GM19468 (cell line): ENCODE results near the gene TMEM203.

Source experiments
- ATAC-seq: cut with Tn5 transposase; IDR thresholded peaks from one replicate; pipeline ENCODE4 v1.9.1; 2021; ENCODE audit warnings: mild to moderate bottlenecking, moderate library complexity, moderate number of reproducible peaks; ENCODE audit not compliant: unreplicated experiment; ENCODE audit errors: extremely low read depth

The TMEM203 gene

DNA sequence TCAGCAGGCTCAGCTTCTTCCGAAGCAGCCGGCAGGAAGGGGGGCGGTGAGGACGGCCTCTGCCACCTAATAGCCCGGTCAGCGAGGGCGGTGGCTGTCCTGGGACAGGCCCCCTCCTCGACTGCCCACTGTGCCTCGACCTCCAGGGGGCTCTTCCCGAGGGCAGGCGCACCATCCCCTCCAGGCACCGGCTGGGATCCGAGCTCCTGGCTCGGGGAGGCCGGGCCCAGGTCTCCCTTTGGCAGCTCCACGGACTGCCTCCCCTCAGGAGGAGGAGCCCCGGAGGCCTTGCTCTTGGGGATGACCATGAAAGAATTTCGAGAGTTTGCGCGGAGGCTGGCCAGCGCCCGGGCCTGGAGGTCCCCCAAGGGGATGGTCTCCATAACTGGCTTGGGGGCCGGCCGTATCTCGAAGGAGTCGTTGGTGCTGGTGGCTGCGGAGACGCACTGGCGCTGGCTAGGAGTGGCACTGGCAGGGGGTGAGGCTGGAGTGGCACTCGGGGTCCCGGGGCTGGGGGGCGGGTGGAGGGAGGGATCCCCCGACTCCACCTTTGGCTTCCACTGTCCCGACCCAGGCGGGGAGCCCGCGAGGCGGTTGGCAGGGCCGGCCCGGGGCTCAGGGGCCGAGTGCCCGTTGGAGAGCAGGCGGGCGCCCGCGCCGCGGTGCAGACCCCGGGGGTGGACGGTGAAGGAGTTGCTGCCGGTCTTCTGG is 5.9 kb downstream of the TMEM203 start:
- ATAC-seq: no peak

DNA sequence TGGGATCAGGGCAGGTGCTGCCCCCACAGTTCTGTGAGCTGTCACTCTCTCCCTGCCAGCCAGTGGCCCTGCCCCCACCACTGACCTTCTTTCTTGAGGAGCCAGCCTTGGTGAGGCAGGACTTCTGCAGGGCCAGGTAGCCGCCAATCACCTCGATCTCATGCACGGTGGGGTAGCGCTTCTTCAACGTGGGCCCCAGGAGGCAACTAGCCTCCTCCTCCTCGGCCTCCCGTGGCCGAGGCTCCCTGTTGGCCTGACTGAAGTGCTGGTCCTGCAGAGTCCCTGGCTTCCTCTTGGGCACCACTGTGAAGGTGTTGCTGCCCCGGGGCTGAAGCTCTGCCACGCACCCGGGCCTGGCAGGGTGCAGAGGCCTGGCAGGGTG is 6.6 kb downstream of the TMEM203 start:
- no peak for ATAC-seq

DNA sequence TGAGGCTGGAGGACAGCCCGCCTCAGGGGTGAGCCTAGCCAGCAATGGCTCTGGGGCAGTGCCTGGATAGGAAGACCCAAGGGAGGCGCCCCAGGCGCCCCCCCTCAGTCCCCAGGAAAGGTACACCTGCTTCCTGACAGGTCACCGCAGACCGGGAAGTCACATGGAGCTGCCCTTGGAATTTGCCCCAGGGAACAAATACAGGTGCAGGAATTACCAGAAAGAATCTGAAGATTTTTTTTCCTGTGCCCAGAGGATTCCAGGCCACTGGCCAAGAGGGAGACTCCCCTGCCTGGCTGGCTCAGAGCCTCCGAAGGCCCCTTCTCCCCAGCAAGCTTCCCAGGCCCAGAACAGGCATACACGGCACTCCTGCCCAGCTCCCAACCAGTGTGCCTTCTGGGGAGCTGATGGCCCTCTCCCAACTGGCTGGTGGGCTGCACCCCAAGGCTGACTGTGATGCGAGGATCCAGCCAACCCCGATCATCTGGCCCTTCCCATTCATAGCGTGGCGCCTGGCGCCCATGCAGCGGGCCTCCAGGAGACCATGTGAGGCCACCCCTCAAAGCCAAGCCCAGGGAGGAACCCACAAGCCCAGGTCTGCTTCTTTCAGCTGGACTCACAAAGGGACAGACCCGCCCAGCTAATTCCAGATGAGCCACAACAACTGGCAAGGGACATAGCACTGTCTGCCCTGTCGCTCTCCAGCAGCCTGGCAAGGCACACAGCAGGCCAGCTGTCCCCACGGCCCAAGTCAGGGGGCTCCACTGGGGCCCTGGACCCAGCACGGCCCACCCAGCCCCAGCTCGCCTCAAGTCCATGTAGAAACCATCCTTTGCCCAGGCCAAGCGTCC is 7.2 kb downstream of the TMEM203 start:
- ATAC-seq: no peak

DNA sequence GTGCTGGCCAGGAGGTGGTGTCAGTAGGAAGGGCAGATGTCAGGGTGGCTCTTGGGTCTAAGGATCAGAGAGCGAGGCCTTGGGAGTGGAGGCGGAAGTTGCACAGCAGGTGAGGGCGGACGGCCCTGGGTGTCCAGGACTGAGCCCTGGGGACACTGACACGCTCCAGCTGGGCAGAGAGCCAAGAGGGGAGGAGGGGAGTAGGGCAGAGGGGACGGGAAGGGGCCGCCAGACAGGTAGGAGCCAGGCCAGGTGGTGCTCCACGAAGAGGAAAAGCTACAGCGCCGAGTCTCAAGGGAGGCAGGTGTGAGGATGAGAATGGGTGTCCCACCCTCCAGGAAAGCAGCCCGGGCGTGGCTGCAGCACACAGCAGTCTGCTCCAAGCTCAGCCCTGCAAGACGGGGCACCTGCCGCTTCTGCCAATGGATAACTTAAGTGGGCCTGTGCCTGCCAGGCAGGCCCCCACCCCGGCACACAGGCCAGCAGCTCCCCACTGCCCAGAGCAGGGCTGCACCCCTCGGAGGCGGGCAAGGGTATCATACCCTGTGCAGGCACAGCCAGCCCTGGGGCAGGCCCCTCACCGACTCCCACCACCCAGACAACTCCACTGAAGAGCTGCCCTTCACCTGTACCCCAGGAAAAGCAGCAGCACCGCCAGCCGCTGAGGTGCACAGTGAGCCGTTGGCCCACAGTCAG is 9.8 kb downstream of the TMEM203 start:
- no peak for ATAC-seq

DNA sequence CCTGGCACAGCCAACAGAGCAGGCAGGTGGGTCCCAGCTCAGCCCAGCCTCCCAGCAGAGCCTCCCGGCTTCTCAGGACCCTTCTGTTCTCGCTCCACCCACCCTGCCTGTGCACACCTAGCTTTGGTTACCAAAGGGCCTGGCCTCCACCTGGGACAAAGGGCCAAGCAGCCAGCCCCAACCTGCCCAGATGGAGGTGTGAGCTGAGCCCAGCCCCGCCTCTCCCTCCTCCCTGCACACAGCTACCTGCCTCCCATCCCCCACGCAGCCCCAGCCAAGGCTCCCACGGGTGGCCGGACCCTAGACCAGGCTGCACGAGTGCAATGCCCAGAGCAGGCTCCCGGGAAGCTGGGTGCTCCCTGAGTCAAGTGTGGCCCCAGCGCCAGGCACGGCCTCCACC is 10.5 kb downstream of the TMEM203 start:
- ATAC-seq: no peak

DNA sequence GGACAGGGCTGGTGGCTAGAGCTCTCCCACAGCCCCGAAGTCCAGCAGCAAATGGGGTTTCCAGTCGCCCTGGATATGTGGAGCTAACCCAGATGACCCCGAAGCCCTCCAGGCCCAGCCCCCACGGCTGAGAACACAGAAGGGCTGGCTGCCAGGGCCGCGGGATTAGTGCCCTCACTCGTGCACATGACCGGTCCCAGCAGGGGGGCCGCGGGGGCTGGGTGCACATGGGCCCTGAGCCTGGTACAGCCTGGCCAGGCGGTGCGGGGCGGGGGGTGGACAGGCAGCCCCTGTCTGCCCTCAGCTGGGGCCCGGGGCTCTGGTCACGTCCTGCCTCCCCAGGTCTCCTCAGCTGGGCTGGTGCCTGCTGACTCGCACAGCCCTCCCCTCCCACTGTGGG is 11.1 kb downstream of the TMEM203 start:
- ATAC-seq: no peak

DNA sequence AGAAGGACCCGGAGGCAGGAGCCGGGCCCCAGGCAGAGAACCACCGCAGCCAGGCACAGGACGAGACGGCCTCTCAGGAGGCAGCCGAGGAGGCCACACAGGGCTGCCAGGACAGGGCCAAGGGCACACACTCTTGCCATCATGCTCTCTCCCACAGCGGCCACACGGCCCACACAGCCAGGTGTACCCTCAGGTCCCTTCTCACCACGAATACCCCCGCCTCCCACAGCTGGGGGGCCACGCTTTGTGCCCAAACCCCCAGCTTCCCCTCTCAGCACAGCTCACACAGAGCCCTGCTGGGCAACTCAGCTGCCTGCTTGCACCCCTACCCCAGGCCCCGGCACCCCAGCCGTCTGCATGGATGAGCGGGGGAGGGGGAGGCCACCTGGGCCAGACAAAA is 11.7 kb downstream of the TMEM203 start:
- no peak for ATAC-seq

DNA sequence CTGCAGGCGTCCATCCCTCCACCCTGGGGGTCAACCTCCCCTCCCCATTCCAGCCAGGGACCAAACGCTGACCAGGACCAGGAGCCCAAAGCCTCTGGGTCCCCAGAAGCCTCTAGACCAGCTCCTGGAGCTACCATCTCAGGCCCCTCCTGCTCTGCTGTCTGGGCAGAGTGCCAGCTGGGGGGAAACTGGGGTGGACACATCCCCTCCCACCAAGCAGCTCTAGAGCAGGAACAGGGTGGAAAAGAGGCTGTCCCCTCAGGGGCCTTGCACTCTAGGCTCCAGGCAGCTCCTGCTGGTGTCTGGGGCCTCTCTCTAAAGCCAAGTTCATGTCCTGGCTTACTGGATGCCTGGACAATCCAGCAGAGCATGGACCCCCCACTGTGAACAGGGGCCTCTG is 12.6 kb downstream of the TMEM203 start:
- no peak for ATAC-seq

DNA sequence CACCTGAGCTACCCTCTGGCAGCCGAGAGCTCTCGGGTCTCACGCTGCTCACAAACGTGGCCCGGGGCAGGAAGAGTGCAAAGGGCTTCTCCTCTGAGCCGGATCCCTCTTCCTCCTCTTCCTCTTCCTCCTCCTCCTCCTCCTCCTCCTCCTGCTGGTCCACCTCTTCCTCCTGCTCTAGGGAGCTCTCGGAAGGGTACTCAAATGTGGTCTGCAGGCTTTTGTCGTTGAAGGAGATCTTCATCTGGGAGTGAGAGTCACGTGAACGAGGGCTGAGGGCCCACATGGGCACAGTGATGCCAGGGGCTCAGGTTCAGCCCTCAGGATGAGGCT is 13.0 kb downstream of the TMEM203 start:
- ATAC-seq: no peak

DNA sequence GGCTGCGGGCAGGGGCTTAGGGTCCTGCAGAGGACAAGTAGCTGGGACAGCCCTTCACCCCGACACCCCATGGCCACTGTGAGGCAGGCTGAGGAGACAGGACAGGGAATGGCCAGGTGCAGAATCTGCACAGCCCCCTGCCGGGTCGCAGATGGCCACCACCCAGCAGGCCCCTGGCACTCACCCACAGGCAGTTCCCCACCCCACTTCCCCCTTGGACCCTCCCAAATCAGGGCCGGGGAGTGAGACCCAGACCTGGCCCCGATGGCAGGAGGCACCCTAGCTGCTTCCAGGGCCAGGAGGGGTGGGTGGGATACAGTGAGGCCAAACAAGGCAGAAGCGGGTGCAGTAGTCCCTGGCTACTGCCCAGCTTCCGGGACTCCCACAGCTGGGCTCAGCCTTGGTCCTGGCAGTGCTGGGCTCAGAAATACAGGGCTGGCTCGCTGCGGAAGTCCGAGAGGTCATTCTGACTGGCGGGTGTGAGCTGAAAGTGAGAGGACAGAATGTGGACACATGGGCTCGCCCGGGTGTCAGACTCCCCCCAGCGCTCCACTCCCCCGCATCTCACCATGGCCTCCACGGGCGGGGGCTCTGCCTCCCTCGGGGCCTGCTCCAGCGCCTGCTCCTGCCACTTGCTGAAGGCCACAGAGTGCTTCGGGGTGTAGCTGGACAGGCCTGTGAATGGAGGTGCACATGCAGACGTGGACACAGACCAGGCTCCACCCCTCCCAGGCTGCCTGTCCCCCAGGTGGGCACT is 13.6 kb downstream of the TMEM203 start:
- no peak for ATAC-seq

DNA sequence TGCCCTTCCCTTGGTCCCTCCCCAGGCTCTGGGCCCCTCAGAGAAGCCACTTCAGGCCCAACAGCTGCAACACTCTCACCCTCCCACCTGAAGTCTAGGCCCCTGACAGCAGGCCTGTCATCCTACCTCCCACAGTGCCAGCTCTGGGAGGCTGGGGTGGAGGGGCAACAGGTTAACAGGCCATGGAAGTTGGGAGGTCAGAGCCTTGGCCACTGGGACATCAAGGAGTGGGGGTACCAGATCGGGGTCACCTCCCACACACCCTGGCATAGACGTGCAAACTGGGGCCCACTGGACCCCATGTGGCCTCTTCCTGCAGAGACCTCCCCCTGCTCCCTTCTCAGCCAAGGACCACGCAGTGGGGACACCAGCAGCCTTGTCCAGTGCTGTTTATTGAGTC is 14.2 kb downstream of the TMEM203 start:
- ATAC-seq: no peak

DNA sequence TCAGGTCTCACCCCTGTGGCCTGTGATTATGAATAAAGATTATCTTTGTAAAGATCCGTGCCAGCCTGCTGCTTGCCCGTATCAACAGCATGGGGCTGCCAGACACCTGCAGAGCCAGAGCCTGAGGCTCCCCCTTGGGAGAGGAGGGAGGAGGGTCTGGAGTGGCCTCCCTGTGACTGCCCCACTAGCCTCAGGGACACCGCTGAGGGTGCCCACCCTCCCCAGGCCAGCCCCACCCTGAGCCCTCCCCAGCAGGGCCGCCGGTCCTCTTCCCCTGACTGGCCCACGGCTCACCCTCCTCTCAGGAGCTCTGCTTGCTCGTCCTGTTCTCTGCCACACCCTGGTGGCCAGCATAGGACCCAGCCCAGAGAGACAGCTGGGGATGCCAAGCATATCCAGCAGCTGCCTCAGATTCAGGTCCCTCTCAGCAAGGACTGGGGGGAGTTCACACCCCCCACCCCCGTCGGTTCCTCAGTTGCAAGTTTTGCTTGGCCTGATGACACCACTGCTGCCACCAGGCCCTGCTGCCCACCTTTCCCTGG is 15.1 kb downstream of the TMEM203 start:
- no peak for ATAC-seq

DNA sequence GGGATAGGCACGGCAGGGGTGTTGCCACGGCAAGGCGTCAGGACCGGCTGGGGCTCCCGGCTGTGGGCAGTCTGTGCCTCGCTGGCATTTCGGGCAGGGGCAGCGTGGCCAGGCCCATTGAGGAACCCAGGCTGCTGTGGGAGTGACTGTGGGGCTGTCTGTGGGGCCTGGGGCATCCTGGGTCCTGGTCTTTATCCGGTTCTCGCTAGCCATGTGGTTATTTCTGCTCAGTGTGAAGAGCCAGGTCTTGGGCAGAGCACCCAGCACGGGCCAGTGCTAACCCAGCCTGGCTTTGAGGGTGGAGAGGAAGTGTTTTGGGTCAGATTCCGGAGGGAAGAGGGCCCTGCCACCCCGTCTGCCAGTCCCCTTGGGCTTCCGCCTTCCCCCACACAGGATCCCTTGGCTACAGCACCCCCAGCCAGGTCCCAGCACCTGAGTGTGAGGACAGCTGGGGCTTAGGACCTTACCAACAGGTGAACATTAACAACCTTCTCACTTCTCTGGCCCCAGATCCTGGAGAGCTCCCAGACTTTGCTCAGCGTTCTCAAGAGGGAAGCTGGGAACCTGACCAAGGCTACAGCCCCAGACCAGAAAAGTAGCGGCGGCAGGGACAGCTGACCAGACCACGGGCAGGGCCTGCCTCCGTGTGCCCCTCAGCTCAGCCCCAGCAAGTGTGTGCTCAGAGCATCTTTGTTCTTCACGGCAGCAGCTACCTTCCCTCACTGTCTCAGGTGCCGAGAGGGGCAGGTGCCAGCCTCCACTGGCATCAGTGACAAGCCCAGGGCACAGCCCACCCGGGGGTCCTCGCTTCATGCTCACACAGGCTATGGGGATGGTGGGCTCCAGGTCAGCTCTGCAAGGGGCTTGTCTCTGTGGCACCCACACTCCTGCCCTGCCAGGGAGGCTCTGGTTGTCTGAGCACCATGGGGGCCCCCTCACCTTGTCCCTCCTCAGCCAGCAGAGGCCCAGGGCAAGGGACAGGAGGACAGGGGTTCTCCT is 15.9 kb downstream of the TMEM203 start:
- ATAC-seq: no peak

DNA sequence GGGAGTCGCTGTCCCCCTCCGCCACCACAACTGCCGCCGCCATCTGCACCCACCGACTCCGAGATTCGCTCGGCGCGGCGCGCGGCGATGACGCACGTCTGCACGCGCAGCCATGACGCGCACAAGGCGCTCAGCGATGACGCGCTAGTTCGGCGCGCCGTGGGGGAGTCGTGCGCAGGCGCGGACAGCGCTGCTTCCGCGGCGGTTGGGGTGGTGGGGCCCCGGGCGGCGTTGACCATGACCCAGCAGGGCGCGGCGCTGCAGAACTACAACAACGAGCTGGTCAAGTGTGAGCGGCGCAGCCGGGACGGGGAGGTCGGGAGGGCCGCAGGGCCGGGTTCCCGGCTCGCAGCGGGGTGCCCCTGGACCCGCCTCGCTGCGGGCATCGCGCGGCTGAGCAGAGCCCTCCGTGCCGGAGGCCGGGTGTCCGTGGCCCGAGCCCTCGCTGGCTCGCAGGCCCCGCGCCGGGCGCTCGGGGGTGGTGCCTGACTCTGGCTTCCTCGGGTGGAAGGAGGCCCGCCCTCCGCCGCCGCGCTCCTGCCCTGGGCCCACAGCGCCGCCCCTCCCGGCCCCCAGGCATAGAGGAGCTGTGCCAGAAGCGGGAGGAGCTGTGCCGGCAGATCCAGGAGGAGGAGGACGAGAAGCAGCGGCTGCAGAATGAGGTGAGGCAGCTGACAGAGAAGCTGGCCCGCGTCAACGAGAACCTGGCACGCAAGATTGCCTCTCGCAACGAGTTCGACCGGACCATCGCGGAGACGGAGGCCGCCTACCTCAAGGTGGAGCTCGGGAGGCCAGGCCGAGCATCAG is 16.8 kb downstream of the TMEM203 start, which contains the start of the genes ANAPC2 and SSNA1:
ANAPC2 (minus strand) TSS at position 71 of the 807 bp plus-strand sequence; CDS start at position 43, 28 bp downstream.
SSNA1 (plus strand) TSS at position 187 of the 807 bp plus-strand sequence; CDS start at position 238, 51 bp downstream.
- peak; percentile 62 for ATAC-seq

DNA sequence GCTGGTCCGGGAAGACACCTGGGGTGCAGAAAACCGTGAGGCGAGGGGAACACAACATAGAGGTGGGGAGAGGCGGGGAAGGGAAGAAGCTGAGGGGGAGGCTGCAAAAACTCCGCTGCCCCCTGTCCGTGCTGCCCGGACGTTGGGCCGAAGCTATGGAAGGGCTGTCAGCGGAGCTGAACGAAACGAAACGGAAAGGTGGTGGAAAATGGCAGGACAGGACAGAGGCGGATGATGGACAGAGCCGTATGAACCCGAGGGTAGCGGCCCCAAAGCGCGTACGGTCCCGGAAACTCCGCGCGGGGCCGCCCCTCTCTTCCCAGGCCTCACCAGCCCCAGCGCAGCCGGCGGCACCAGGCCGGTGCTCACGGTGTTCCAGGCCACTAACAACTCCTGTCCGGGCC is 17.4 kb downstream of the TMEM203 start:
- no peak for ATAC-seq

DNA sequence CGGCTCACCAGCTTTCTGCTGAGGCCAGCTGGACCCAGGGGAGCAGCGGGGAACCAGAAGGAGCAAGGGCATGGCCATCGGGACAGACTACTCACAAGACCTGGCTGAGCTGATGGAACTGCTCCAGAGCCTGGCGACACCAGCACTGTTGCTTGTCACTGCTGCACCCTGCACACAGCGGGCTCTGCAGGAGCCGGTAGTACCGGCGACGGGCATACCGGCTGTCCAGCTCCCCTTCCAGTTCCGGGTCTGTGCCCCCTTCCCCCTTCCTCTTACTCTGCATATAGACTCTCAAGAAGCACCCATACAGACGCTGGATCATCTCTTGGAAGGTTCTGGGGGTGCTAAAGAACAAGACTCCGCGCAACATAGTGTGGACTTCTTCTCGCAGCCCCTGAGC is 18.1 kb downstream of the TMEM203 start:
- no peak for ATAC-seq

DNA sequence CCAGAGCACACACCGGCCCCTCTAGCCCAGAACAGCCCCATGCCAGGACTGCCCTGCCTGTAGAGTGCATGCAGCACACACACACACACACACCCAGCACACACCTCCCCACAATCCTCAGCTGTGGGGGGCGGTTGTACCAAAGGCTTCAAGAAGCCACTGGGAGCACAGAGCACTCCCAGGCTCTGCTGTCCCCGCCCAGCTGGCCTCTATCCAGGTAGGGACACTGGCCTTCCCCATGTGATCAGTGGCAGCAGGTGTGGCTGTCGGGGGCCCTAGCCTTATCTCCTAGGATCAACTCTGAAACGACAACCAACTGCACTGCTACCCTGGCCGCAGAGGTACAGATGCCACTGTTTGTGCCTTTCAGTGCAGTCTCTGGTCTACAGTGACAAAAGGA is 19.1 kb downstream of the TMEM203 start:
- ATAC-seq: no peak

DNA sequence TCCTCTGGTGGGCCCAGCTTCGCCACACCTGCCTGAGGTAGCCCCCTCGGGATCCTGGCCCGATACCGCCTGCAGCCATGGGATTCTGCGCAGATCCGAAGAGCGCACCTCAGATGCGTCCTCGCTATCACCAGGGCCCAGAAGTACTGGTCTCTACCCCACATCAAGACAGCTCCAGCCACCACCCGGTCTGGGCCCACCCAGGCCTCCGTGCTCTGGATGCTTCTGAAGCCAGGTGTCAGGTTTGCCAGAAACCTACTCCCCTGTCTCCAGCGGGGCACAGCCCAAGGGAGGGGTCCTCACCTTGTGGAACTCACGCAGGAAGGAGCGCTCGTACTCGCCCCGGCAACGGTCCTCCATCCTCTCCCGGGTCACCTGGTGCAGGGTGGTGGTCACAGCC is 19.5 kb downstream of the TMEM203 start:
- no peak for ATAC-seq
